AG09309 (cell line): Measurements from ENCODE around the gene IRF2.

Experiments used
- DNase-seq: peaks from one replicate; pipeline ENCODE4 v3.0.0-alpha.2; 2010; ENCODE audit warnings: low read depth
- H3K4me3 ChIP-seq: 2 replicates; pipeline ENCODE4 v1.5.1; 2011; ENCODE audit warnings: mild to moderate bottlenecking, low read depth, low read length, moderate library complexity; ENCODE audit not compliant: control insufficient read depth
- TF ChIP-seq, protein P1 (sequence below): IDR thresholded peaks from 2 replicates; pipeline ENCODE4 v1.5.1; 2011; ENCODE audit warnings: mild to moderate bottlenecking, low read depth, low read length, inconsistent platforms; ENCODE audit not compliant: insufficient read depth, control insufficient read depth; ENCODE audit errors: missing control alignments

IRF2 gene

DNA sequence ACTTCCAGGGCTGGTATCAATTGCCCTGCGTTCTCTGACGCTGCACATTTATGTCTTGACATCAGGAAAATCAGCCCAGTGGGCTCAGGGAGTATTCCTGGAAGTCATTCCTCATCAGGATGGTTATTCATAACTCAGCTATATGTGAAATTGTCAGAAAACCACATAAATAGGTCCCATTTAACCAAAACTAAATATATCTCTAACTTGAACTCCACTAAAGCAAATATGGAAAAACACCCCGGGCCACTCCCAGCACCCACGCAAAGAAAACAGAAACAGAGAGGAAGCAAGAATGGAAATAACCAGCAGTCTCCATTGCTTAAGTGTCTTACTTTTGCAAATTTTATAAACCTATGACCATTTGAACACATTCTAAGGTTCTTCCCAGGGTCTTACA is 112.0 kb downstream of the IRF2 start:
- H3K4me3 ChIP-seq: no peak overlapping the region
- DNase-seq: no peak
- TF ChIP-seq, protein P1, sequence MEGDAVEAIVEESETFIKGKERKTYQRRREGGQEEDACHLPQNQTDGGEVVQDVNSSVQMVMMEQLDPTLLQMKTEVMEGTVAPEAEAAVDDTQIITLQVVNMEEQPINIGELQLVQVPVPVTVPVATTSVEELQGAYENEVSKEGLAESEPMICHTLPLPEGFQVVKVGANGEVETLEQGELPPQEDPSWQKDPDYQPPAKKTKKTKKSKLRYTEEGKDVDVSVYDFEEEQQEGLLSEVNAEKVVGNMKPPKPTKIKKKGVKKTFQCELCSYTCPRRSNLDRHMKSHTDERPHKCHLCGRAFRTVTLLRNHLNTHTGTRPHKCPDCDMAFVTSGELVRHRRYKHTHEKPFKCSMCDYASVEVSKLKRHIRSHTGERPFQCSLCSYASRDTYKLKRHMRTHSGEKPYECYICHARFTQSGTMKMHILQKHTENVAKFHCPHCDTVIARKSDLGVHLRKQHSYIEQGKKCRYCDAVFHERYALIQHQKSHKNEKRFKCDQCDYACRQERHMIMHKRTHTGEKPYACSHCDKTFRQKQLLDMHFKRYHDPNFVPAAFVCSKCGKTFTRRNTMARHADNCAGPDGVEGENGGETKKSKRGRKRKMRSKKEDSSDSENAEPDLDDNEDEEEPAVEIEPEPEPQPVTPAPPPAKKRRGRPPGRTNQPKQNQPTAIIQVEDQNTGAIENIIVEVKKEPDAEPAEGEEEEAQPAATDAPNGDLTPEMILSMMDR: no peak

DNA sequence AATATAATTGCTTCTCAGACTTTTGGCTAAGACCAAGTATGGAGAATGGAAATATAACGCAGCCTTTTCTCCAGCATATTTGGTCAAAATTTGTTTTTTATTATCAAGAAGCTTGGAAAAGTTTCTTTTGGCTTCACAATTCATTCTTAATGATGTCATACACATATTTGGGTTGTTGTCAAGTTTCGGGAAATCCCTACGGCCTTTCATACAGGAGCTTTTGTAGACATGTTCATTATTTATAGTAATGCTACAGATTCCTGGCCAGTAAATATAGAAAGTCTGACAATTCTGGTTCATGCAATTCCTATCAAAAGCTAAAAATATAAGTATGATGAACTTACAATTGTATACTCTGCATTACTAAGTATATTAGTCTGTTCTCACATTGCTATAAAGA is 112.9 kb downstream of the IRF2 start:
- no peak for DNase-seq
- TF ChIP-seq, protein P1: no peak
- no peak overlapping the region for H3K4me3 ChIP-seq

DNA sequence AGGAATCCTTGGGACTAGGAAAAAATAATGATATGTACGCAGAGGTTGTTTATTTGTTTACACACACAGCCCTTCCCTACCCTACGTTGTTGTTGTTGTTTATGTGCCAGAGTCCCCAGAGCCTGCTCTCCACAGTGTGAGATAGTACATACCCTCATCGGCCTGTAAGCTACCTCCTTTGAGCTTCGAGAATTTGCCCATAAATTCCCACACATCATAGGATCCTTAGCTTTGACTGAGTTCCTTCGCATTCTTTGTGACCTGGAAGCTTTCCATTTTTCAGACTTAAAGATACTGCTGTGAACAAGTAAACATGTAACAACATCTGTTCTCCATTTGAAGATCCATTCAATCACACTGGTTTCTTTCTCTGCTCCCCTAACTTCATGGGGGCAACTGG is 114.5 kb downstream of the IRF2 start:
- H3K4me3 ChIP-seq: no peak overlapping the region
- TF ChIP-seq, protein P1: no peak
- DNase-seq: no peak

DNA sequence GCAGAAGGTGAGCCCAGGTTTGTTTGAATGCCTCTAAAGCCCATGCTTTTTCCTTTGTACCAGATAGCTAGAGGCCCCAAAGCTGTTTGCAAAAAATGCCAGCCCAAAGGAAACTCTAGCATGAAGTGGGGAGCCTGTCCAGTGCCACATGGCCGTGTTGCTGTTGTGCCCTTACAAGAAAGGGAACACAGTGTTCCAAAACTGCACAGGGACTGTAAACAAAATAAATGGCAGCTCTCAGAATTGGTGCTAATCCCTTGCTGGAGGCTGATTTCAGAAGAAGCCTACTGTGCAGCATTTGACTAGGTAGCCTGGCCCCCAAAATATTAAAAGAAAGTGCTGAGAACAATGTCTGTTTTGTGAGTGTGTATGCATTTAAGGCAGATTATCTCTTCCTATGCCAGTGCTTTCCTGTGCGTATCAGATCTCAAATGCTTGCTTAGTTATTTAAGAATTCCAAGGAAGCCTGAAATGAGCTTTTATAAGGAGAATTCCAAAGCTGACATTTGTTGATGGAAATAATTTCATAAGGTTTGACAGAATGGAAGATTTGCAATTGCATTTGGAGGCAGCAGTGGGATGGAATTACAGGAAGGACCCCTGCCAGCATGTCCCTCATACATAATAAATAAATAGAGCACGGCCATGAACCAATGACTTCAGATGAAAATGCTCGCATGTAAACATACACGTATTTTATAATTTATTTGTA is 115.7 kb downstream of the IRF2 start:
- TF ChIP-seq, protein P1: no peak
- DNase-seq: no peak
- no peak overlapping the region for H3K4me3 ChIP-seq

DNA sequence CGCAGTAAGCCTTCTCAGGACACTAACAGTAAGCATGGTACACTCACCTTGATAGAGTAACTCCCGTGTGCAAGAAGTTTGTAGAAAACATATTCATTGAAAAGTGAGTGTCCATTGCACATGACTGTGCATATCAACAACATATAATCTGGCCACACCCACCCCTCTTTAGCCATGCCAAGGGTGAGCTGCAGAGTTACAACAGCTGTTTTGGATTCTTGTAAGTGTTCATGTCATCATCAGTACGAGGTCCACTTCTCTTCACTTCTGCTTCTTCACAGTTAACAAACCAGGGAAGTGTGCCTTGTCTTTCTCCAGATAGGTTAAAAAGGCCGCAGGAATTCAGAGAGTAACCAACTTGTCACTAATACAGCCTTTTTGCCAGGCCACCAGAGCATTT is 116.6 kb downstream of the IRF2 start:
- TF ChIP-seq, protein P1: no peak
- H3K4me3 ChIP-seq: no peak overlapping the region
- DNase-seq: no peak

DNA sequence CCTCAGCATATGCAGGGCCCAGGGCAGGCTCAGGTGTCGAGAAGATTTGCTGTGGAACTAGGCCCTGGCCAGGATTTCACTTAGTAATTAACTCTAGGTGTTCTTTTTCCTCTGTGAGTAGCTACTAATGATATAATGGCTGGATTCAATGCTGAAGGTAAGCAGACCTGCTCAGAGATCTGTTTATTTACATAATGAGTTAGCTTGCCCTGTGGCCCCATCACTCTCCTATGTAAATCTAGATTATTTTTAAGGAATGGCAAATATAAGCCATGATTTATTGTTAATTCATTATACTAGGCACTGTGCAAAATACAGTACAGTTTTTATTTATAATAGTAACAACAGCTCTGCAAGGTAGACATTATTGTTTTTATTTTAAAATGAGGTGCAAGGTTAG is 117.2 kb downstream of the IRF2 start:
- DNase-seq: no peak
- TF ChIP-seq, protein P1: no peak
- H3K4me3 ChIP-seq: no peak overlapping the region

DNA sequence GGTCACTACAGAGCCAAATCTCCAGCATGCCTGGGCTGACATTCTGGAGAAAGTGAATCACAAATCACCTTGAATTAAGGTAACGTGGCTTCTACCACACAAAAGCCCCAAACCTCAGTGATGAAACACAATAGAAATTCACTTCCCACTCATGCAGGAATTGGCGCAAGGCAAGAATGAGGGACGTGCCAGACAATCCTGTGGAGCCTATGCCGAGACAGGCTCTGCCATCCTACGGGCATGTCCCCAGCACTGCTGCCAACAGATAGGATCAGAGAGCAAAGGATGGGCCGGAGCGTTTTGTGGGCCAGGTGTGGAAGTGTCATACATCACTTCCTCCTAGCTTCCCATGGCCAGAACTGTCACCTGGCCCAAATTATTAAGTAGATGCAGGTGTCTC is 118.0 kb downstream of the IRF2 start:
- H3K4me3 ChIP-seq: no peak overlapping the region
- DNase-seq: no peak
- TF ChIP-seq, protein P1: no peak
